Activated T-cell treated with anti-CD3 and anti-CD28 coated beads, Interleukin-2, amount 50 U/mL, for 48 hours (primary cell): ENCODE measurements around the gene SYK.
A peak's percentile ranks its signal among the peaks of the same experiment; 100 is the strongest.

Experiments used
- DNase-seq, 2 experiments: peaks; one replicate each; pipeline ENCODE4 v3.0.0-alpha.2; 2020

SYK gene

GRCh38 chr9:90909747-90910283 is 108.2 kb downstream of the SYK start:
- DNase-seq: no peak

GRCh38 chr9:90914196-90914595 is 112.6 kb downstream of the SYK start:
- no peak for DNase-seq

GRCh38 chr9:90914868-90915483 is 113.4 kb downstream of the SYK start:
- peak; percentile 76 to 82 for DNase-seq

GRCh38 chr9:90915693-90916092 is 114.1 kb downstream of the SYK start:
- DNase-seq: peak; percentile 63 to 67

- DNase-seq: no peak
These were observed 114.6 kb downstream of the SYK start for GRCh38 chr9:90916147-90916734.

- DNase-seq: no peak
These were observed 118.3 kb downstream of the SYK start for GRCh38 chr9:90919883-90920282.

GRCh38 chr9:90921104-90921503 is 119.5 kb downstream of the SYK start:
- DNase-seq: no peak

GRCh38 chr9:90921969-90922368 is 120.3 kb downstream of the SYK start:
- no peak for DNase-seq

- DNase-seq: no peak
These were observed 124.1 kb downstream of the SYK start for GRCh38 chr9:90925581-90926257.

- no peak for DNase-seq
These were observed 125.3 kb downstream of the SYK start for GRCh38 chr9:90926936-90927335.

GRCh38 chr9:90927496-90927895 is 125.9 kb downstream of the SYK start:
- no peak for DNase-seq

- no peak for DNase-seq
These were observed 128.0 kb downstream of the SYK start for GRCh38 chr9:90929626-90930025.

GRCh38 chr9:90933468-90933867 is 131.8 kb downstream of the SYK start:
- DNase-seq: no peak

- no peak for DNase-seq
These were observed 137.7 kb downstream of the SYK start for GRCh38 chr9:90939351-90939750.

GRCh38 chr9:90940280-90940679 is 138.7 kb downstream of the SYK start:
- DNase-seq: no peak

GRCh38 chr9:90941661-90942060 is 140.0 kb downstream of the SYK start:
- DNase-seq: no peak

GRCh38 chr9:90942555-90942954 is 140.9 kb downstream of the SYK start:
- no peak for DNase-seq

- no peak for DNase-seq
These were observed 141.7 kb downstream of the SYK start for GRCh38 chr9:90943341-90943740.

GRCh38 chr9:90945336-90945735 is 143.7 kb downstream of the SYK start:
- DNase-seq: no peak

GRCh38 chr9:90946982-90947381 is 145.4 kb downstream of the SYK start:
- DNase-seq: no peak
